GM12865 (cell line): ENCODE results near the gene NUP37.

Experiments used
- DNase-seq: peaks from one replicate; pipeline ENCODE4 v3.0.0; 2010; ENCODE audit warnings: low read depth
- H3K4me3 ChIP-seq: 2 replicates; pipeline ENCODE4 v1.5.1; 2011; ENCODE audit warnings: mild to moderate bottlenecking, low read depth, low read length, control low read depth
- CTCF ChIP-seq: IDR thresholded peaks from 2 replicates; pipeline ENCODE4 v1.5.1; 2011; ENCODE audit warnings: low read length, control low read depth, low read depth, inconsistent platforms; ENCODE audit not compliant: insufficient read depth; ENCODE audit errors: missing control alignments

The NUP37 gene

GRCh38 chr12:102067574-102068258 lies 52.2 kb downstream of the NUP37 start:
- no peak for DNase-seq
- H3K4me3 ChIP-seq = no peak overlapping the region
- TF ChIP-seq CTCF = no peak

- no peak for TF ChIP-seq CTCF
- H3K4me3 ChIP-seq = no peak overlapping the region
- no peak for DNase-seq
These were observed 55.4 kb downstream of the NUP37 start for GRCh38 chr12:102064476-102064875.

GRCh38 chr12:102063069-102063468 lies 56.8 kb downstream of the NUP37 start:
- TF ChIP-seq CTCF = no peak
- no peak for DNase-seq
- no peak overlapping the region for H3K4me3 ChIP-seq

- no peak for TF ChIP-seq CTCF
- peak overlapping the region; percentile 29 for H3K4me3 ChIP-seq
- no peak for DNase-seq
These were observed 57.5 kb downstream of the NUP37 start for GRCh38 chr12:102062419-102062806.

- no peak for TF ChIP-seq CTCF
- peak; percentile 95 for DNase-seq
- H3K4me3 ChIP-seq = peak within 1 kb of the TSS; percentile 92
These were observed 58.1 kb downstream of the NUP37 start, which contains the start of gene WASHC3 for GRCh38 chr12:102061560-102062418. TSS of gene WASHC3 (minus strand) at chr12:102061991. CDS start at chr12:102061962, 29 bp downstream.

- TF ChIP-seq CTCF = no peak
- H3K4me3 ChIP-seq = peak overlapping the region; percentile 92
- peak; percentile 81 for DNase-seq
These were observed 58.8 kb downstream of the NUP37 start for GRCh38 chr12:102061096-102061559.
